HG02678 (cell line): Measurements from ENCODE around the gene TESPA1.
A peak's percentile ranks its signal among the peaks of the same experiment; 100 is the strongest.
"Not testable (repeated sequence)": the region's sequence is repeated elsewhere in the genome, so short reads cannot be mapped to it uniquely, and the experiment has no call there.

Experiments
- ATAC-seq: cut with Tn5 transposase; IDR thresholded peaks from one replicate; pipeline ENCODE4 v1.9.1; 2021; ENCODE audit warnings: mild to moderate bottlenecking, moderate library complexity; ENCODE audit not compliant: unreplicated experiment

Gene TESPA1

GRCh38 chr12:54986773-54987172, 2.2 kb upstream of the TESPA1 start:
- not testable (repeated sequence) for ATAC-seq

GRCh38 chr12:54983536-54984101, 943 bp downstream of the TESPA1 start:
- no peak for ATAC-seq

- ATAC-seq: peak; percentile 28
Observed at GRCh38 chr12:54981796-54982195, 2.8 kb downstream of the TESPA1 start.

GRCh38 chr12:54980341-54980740, 4.2 kb downstream of the TESPA1 start:
- ATAC-seq: no peak

GRCh38 chr12:54977857-54978256, 6.7 kb downstream of the TESPA1 start:
- no peak for ATAC-seq

GRCh38 chr12:54977155-54977554, 7.4 kb downstream of the TESPA1 start:
- no peak for ATAC-seq

GRCh38 chr12:54975875-54976274, 8.7 kb downstream of the TESPA1 start:
- ATAC-seq: no peak

- no peak for ATAC-seq
Observed at GRCh38 chr12:54975272-54975671, 9.3 kb downstream of the TESPA1 start.

GRCh38 chr12:54974279-54974678, 10.3 kb downstream of the TESPA1 start:
- ATAC-seq: no peak

- no peak for ATAC-seq
Observed at GRCh38 chr12:54973556-54973955, 11.0 kb downstream of the TESPA1 start.

- no peak for ATAC-seq
Observed at GRCh38 chr12:54970741-54971140, 13.8 kb downstream of the TESPA1 start.

GRCh38 chr12:54968181-54968730, 16.3 kb downstream of the TESPA1 start:
- no peak for ATAC-seq

GRCh38 chr12:54967461-54967860, 17.1 kb downstream of the TESPA1 start:
- ATAC-seq: no peak

GRCh38 chr12:54961190-54961589, 23.4 kb downstream of the TESPA1 start:
- ATAC-seq: no peak

GRCh38 chr12:54959291-54960018, 25.1 kb downstream of the TESPA1 start:
- ATAC-seq: peak; percentile 55

- peak; percentile 47 for ATAC-seq
Observed at GRCh38 chr12:54958048-54958658, 26.4 kb downstream of the TESPA1 start.

GRCh38 chr12:54956818-54957641, 27.5 kb downstream of the TESPA1 start:
- ATAC-seq: no peak

GRCh38 chr12:54956322-54956721, 28.2 kb downstream of the TESPA1 start:
- no peak for ATAC-seq

- no peak for ATAC-seq
Observed at GRCh38 chr12:54954801-54955200, 29.8 kb downstream of the TESPA1 start.

- ATAC-seq: no peak
Observed at GRCh38 chr12:54954228-54954627, 30.3 kb downstream of the TESPA1 start.

- ATAC-seq: no peak
Observed at GRCh38 chr12:54950071-54950727, 34.4 kb downstream of the TESPA1 start.
